GM19455 (cell line): ENCODE data around the gene UNC13A.

Experiments used
- ATAC-seq: cut with Tn5 transposase; IDR thresholded peaks from one replicate; pipeline ENCODE4 v1.9.1; 2021; ENCODE audit not compliant: unreplicated experiment

Gene UNC13A

GRCh38 chr19:17627921-17628320, 60.2 kb downstream of the UNC13A start:
- ATAC-seq, result no peak

DNA sequence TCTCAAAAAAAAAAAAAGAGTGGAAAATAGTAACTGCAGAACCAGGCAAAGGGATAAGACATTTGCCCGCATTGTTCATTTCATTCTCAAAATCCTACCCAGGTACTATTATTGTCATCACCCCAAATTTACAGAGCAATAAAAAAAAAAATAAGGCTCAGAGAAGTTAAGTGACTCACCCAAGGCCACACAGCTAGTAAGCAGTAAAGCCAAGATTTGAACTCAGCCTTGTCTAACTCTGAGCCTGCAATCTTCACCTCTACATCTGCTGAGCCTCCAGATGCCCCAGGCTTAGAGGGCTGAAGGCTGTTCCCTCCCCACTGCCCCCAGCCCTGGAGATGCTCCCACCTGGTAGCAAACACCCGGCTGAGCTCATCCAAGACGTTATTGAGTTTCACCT, 61.0 kb downstream of the UNC13A start:
- no peak for ATAC-seq

GRCh38 chr19:17626456-17627015, 61.6 kb downstream of the UNC13A start:
- ATAC-seq, result no peak

GRCh38 chr19:17625980-17626379, 62.2 kb downstream of the UNC13A start:
- no peak for ATAC-seq

DNA sequence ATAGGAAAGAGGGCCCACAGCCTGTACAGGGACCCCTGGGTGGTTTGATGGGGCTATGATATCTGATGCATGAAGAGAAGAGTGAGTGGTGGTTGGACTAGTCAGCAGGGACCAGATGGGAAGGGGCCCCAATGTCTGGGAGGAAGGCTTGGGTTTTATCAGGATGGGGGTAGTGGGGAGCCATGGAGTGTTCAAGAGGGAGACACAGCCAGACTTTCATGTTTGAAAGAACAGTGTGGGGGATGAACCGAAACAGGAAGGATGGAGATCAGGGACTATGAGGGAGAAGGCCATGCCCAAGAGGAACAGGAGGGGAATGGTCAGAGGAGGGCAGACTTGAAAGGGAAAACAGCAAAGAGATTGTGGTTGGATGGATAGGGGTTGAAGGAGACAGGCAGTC, 63.1 kb downstream of the UNC13A start:
- no peak for ATAC-seq

DNA sequence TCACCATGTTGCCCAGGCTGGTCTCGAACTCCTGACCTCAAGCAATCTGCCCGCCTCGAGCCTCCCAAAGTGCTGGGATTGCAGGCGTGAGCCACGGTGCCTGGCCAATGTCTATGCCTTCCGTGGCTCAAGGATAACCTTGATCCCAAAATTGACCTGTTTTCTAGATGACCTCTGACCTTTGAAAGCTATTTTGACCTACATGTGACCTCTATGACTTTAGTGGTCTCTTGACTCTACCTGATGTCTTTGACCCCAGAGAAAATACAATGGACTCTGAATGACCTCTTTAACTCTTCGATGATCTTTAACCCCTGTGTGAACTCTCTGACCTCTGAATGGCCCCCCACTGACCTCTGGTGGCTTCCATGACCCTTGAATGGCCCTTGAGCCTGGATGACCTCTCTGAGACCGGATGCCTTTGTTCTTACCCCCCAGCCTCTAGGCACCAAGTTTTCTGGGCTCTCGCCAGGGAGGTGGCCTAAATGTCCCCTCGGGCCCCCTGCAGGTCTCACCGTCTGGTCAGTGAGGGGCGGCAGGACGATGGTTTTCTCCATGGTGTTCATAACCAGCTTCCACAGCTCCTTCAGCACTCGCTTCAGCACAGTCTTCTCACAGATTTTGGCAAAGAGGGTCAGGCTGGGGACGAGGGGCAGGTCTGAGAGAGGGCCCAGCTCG, 63.7 kb downstream of the UNC13A start:
- ATAC-seq, result no peak

DNA sequence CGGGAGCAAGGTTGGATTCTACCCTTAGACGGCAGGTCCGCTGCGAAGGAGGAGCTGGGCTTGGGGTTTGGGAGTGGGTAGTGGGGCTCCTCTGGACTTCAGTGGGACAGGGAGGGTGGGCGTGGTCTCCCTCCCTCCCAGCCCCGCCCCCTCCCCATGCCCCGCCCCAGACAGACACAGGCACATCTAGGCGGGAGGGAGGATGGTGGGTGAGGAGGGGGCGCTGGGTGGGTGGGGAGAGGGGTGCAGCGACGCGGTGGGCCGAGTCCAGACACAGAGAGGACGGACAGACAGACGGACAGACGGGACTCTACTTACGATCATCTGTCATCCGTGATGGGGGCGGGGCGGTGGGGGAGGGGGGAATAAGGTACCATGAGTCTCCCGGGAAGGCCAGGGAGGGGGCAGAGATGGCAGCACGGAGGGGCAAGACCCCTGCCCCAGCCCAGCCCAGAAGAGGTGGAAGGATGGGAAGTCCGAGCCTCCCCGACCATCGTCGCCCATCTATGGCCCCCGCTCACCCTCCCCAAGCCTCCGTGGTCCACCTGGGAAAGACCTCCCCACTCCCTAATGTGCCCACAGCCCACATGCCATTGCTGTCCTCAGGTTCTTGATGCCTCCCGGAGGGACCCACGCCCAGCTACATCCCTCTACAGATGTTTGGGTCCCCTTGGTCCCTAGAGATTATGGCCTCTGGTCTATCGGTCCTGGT, 64.8 kb downstream of the UNC13A start:
- no peak for ATAC-seq

DNA sequence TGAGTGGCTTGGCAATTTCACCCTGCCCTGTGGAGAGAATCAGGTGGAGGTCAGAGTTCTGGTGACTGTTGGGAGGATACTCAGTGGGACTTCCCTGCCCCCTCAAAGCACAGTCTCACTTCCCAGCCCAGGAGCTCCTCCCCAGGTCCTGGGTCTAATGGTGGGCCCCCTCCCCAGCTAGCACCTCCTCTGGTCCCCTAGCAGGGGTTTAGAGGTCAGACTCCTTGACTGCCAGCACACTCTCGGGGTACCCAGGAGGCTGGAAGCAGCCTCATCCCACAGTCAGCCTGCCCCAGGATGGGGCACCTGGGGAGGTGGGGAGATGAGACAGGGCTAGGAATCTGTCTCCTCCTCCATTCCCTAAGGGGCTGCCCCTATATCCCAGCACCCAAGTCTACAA, 67.5 kb downstream of the UNC13A start:
- ATAC-seq, result no peak

GRCh38 chr19:17618936-17619335, 69.2 kb downstream of the UNC13A start:
- ATAC-seq, result no peak

DNA sequence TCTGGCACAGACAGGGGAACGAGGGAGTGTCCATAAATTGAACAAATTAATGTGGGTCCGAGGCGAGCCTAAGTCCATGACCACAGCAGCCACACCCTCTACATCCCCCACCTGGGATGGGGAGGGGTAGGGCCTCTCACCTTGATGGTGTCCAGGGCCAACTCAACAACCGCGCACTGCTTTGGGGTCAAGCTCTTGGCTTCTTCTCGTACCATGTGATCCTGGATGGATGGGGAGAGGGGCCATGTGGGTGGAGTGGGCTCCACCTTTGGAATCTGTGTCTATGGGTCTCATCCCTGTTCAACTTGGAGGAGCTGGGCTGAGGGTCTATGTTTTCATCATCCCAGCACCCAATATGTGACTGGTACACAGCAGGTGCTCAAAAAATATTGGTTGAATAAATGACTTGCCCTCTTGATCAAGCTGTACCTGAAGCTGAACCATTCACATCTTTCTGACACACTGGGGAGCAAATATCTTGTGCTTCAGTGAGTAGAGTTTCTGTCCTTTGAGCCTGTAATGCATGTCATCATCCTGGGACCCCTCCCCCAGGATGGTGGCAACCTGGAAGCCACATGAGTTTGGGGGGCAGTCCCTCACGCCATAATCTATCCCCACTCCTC, 69.8 kb downstream of the UNC13A start:
- ATAC-seq, result no peak

GRCh38 chr19:17617807-17618192, 70.4 kb downstream of the UNC13A start:
- ATAC-seq, result no peak

DNA sequence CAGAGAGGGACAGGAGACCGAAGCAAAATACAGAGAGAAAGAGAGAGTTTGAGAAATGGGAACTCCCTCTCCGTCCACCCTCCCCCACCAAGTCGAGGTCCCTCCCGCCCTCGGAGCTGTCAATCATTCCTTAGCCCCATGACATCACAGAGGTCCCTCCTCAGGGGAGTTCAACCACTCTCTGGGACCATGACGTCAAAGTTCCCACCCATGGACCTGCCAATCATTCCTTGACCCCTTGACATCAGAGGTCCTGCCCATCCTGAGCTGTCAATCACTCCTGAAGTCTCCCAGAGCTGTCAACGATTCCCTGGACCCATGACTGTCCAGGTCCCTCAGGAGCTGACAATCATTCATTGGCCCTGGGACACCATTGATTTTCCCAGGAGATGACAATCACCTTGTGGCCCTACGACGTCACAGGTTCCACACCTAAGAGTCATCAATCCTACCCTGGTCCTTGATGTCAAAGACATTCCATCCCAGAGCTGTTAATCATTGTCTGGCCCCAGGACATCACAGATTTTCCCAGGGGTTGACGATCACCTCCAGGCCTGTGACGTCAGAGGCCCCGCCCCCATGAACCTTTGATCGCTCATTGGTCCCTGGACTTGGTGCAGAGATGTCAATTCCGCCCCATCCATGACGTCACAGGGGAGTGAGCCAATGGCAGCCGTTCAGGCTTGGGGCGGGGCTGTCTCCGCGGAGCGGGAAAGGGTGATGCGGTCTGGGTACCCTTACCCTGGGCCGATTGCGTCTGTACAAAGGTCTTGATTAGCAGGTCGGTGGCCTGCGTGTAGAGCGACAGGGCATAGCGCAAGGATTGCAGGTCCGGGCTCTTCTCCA, 71.0 kb downstream of the UNC13A start:
- no peak for ATAC-seq

GRCh38 chr19:17616686-17616960, 71.5 kb downstream of the UNC13A start:
- ATAC-seq, result no peak

DNA sequence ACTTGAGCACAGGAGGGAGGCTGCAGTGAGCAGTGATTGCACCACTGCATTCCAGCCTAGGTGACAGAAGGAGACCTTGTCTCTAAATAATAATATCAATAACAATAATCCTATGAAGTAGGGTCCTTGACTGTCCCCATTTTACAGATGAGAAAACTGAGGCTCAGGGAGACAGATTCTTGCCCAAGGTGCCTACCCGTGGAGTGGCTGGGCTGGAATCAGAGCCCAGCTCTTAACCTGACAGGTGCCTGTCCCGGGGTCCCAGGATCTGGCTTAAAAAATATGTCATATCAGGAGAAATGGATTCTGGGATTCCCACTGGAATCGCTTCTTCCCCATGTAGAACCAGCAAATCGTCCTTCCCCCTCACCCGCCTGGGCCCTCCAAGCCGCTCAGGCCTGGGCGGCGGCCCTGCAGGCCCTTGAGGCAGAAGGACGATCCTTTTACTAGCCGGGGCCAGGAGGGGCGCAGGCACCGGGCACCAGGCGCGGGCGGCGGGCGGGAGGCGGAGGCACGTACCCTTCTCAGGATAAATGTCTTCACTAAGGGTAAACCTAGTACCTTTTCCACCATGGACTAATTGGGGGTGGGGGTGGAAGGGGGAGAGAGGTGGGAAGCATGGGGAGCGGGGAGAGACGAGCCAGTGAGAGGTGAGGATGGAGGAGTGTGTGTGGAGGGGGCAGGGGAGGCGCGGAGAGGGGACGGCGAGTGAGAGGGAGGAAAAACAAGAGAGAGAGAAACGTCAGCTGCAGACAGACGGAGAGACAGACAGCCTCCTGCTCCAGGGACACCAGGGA, 72.1 kb downstream of the UNC13A start:
- no peak for ATAC-seq

DNA sequence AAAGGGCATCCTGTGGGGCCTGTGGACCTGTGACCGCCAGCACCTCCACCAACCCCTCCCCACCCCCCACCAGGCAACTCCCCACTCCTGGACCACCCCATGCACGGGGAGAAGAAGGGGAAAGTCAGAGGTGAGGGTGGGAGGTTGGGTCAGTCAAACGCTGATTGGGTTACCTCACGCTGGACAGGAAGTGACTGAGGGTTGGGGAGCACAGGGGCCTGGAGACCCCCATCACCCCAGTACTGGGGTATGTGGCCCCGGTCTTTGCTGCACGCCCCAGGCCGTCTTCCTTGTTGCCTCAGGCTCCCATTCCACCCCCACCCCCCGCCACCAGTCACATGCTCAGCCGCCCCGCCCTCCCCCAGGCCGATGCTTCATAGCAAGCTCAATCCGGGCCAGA, 73.7 kb downstream of the UNC13A start:
- no peak for ATAC-seq

DNA sequence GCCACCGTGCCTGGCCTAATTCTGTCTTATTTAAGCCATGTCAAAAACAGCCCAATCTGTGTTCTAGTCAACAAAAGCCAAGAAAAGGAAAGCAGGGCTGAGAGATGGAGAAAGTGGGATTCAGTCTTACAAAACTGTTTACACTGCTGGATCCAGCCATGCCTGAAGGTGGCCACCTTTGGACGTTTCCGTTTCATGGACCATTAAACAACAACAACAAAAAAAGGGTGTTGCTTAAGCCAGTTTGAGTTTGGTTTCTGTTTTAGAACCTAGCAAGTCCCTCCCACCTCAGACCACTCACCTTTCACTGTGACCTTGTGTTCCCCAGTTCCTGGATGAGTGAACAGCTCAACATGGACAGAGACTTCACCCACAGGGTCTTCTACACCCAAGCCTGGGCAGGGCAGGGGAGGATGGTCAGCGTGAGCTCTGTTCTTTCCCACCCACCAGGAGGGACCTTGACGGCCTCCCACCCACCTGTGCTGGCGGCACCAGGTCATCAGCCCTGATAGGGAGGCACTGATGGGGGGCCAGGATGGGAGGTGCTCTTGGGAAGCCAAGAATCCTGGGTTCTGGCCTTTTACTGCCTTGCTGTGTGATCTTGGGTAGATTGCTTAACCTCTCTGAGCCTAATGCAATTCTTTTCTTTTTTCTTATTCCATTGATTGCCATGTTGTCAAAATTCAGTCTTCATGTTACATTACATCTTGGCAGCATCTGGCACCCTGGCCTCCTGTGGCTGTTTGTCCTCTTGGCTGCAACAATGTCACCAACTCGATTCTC, 76.5 kb downstream of the UNC13A start:
- no peak for ATAC-seq

- no peak for ATAC-seq
Measured at GRCh38 chr19:17610384-17610783, 77.8 kb downstream of the UNC13A start.

DNA sequence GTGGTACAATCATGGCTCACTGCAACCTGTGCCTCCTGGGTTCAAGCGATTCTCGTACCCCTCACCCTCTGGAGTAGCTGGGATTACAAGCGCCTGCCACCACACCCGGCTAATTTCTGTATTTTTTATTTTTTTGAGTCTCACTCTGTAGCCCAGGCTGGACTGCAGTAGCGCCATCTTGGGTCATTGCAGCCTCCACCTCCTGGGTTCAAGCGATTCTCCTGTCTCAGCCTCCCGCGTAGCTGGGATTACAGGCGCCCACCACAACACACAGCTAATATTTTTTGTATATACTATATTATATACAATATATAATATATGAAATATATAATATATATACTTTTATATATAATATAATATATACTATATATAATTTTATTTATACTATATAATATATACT, 80.2 kb downstream of the UNC13A start:
- ATAC-seq, result no peak

- ATAC-seq, result no peak
Measured at GRCh38 chr19:17606590-17607185, 81.5 kb downstream of the UNC13A start.
